ENCODE results near the gene EHMT1.

DNA sequence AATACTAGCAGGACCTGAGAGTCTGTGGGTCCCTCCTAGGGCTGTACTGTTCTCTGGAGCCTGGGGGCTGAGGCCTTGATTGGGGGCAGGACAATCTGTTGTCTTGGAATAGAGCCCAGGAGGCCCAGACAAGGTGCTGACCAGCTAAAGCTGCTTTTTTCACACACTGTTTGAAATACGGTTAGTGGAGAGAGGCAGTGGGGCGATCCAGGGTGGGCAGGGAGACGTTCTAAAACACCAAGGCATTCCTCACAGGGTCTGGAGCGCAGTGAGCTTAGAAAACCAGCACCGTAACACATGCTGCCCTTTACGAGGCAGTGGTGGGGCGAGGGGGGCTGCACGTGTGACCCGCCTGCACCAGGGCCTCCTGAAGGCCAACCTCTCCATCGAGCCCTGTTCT lies 55.1 kb downstream of the EHMT1 start:
- TF ChIP-seq TAF1 (IDR thresholded peaks at IDR 0.05; ENCODE audit: borderline replicate concordance, low read depth, low read length) (no peak), POLR2A (IDR thresholded peaks at IDR 0.05; ENCODE audit: low read depth, low read length) (no peak)
